CD4-positive, alpha-beta memory T cell (primary cell): Measurements from ENCODE around the gene MYO1B. TPM values are rescaled to one million over a fixed set of nuclear protein-coding genes. Genes with fewer than 3 reads are reported as not detected.

ENCODE experiments used
- CTCF ChIA-PET: fragments of 350-600 bp; sonication (Branson Sonifier 250); formaldehyde crosslinking; loops from one replicate; lab custom pipeline; 2021; ENCODE audit warnings: inconsistent platforms; ENCODE audit not compliant: partially characterized antibody; lab: Charles Lee
- POLR2A ChIA-PET: fragments of 350-600 bp; sonication (Branson Sonifier 250); formaldehyde crosslinking; loops from one replicate; lab custom pipeline; 2021; ENCODE audit not compliant: partially characterized antibody; lab: Charles Lee
- DNase-seq, 5 donors: peaks; one replicate each; pipeline versions ENCODE4 v3.0.0 to v3.0.0-alpha.2; 2020 to 2022; ENCODE audit warnings: mixed read lengths in 1 of 5
- H3K27ac ChIP-seq: one replicate; pipeline ENCODE4 v1.7.0; 2013; ENCODE audit warnings: low read depth, low read length
- H3K27me3 ChIP-seq: 2 replicates; pipeline ENCODE4 v1.7.0; 2013; ENCODE audit warnings: mild to moderate bottlenecking, low read length, moderate library complexity; ENCODE audit not compliant: insufficient read depth
- H3K36me3 ChIP-seq: 2 replicates; pipeline ENCODE4 v1.7.0; 2013; ENCODE audit warnings: mild to moderate bottlenecking, low read length, moderate library complexity; ENCODE audit not compliant: insufficient read depth
- H3K4me1 ChIP-seq: 2 replicates; pipeline ENCODE4 v1.7.0; 2013; ENCODE audit warnings: mild to moderate bottlenecking, low read length, moderate library complexity; ENCODE audit not compliant: insufficient read depth
- H3K4me3 ChIP-seq, 2 donors: one replicate each; pipeline ENCODE4 v1.7.0; 2013; ENCODE audit warnings: low read length in 2 of 2, mild to moderate bottlenecking in 1 of 2
- H3K9me3 ChIP-seq, 2 donors: one replicate each; pipeline ENCODE4 v1.7.0; 2013; ENCODE audit warnings: low read length in 2 of 2, control low read depth in 1 of 2; ENCODE audit not compliant: control insufficient read depth in 1 of 2
- H3K27ac Mint-ChIP-seq, 7 donors: one replicate each; pipeline ENCODE4 v1.8.0; 2020 to 2021; ENCODE audit warnings: mixed read lengths in 7 of 7, mild to moderate bottlenecking in 6 of 7, inconsistent platforms in 3 of 7, moderate library complexity in 3 of 7
- H3K27me3 Mint-ChIP-seq, 2 donors: one replicate each; pipeline ENCODE4 v1.8.0; 2020 to 2021; ENCODE audit warnings: mixed read lengths in 2 of 2
- H3K36me3 Mint-ChIP-seq, 2 donors: one replicate each; pipeline ENCODE4 v1.8.0; 2020 to 2021; ENCODE audit warnings: mixed read lengths in 2 of 2, inconsistent platforms in 1 of 2, mild to moderate bottlenecking in 1 of 2
- H3K4me1 Mint-ChIP-seq, 4 donors: one replicate each; pipeline ENCODE4 v1.8.0; 2020 to 2021; ENCODE audit warnings: mixed read lengths in 4 of 4, mild to moderate bottlenecking in 1 of 4
- H3K4me3 Mint-ChIP-seq, 8 donors: one replicate each; pipeline ENCODE4 v1.8.0; 2020 to 2021; ENCODE audit warnings: mixed read lengths in 8 of 8, mild to moderate bottlenecking in 7 of 8, moderate library complexity in 6 of 8, inconsistent platforms in 3 of 8
- H3K9me3 Mint-ChIP-seq, 8 donors: one replicate each; pipeline ENCODE4 v1.8.0; 2020 to 2021; ENCODE audit warnings: mixed read lengths in 8 of 8, mild to moderate bottlenecking in 5 of 8, inconsistent platforms in 3 of 8, moderate library complexity in 1 of 8
- intact Hi-C: fragments of 100-400 bp; cut with micrococcal nuclease; formaldehyde crosslinking; loops from one replicate; pipeline ENCODE4 v1.15.1; 2023
- polyA plus RNA-seq, 2 donors: library from polyadenylated mRNA; unstranded; fragments of 300-500 nt; fragmentation: Illumina TruSeq; gene quantifications; one replicate each; pipeline ENCODE4 v1.2.3, GENCODE V29; 2021
- total RNA-seq, 2 experiments: library from RNA; stranded (reverse); gene quantifications; one replicate each; pipeline ENCODE4 v1.2.3, GENCODE V29; 2021

Gene MYO1B
- total and polyA plus RNA-seq, 4 experiments from 2014 or later, result 0.12 to 0.38 (median 0.17) TPM

- ChIA-PET CTCF (no interaction called here), POLR2A (no interaction called here)
- H3K4me3 Mint-ChIP-seq, result no peak overlapping the region
- H3K36me3 Mint-ChIP-seq, result no peaks in the 10 kb centered on the region
- DNase-seq, result no peak
- no peaks in the 10 kb centered on the region for H3K36me3 ChIP-seq
- no peak overlapping the region for H3K27ac Mint-ChIP-seq
- no peak overlapping the region for H3K4me3 ChIP-seq
- H3K9me3 Mint-ChIP-seq, result no peaks in the 10 kb centered on the region
- H3K9me3 ChIP-seq, result no peaks in the 10 kb centered on the region
- no peaks in the 10 kb centered on the region for H3K4me1 ChIP-seq
- no peaks in the 10 kb centered on the region for H3K4me1 Mint-ChIP-seq
- H3K27me3 Mint-ChIP-seq, result peaks cover 4 to 7% of the 10 kb centered on the region in 2 donors
- no peak overlapping the region for H3K27ac ChIP-seq
- intact Hi-C loops, result no loop called here
- H3K27me3 ChIP-seq, result no peaks in the 10 kb centered on the region
These were observed 194.3 kb downstream of the MYO1B start for GRCh38 chr2:191439481-191439880.

GRCh38 chr2:191441496-191442214 lies 196.5 kb downstream of the MYO1B start:
- H3K27ac Mint-ChIP-seq, result no peak overlapping the region
- no peaks in the 10 kb centered on the region for H3K36me3 ChIP-seq
- no peak overlapping the region for H3K4me3 Mint-ChIP-seq
- H3K9me3 ChIP-seq, result no peaks in the 10 kb centered on the region
- H3K4me3 ChIP-seq, result no peak overlapping the region
- DNase-seq, result no peak
- peaks cover 4 to 7% of the 10 kb centered on the region in 2 donors for H3K27me3 Mint-ChIP-seq
- intact Hi-C loops, result no loop called here
- H3K9me3 Mint-ChIP-seq, result no peaks in the 10 kb centered on the region
- CTCF ChIA-PET, result no interaction called here
- H3K4me1 Mint-ChIP-seq, result no peaks in the 10 kb centered on the region
- no peaks in the 10 kb centered on the region for H3K27me3 ChIP-seq
- H3K27ac ChIP-seq, result no peak overlapping the region
- H3K36me3 Mint-ChIP-seq, result no peaks in the 10 kb centered on the region
- no peaks in the 10 kb centered on the region for H3K4me1 ChIP-seq
- POLR2A ChIA-PET, result no interaction called here

GRCh38 chr2:191443446-191443845 lies 198.2 kb downstream of the MYO1B start:
- POLR2A ChIA-PET, result no interaction called here
- Mint-ChIP-seq H3K36me3 (no peaks in the 10 kb centered on the region), H3K4me3 (no peak overlapping the region), H3K9me3 (no peaks in the 10 kb centered on the region), H3K27me3 (peaks cover 4 to 10% of the 10 kb centered on the region in 2 donors), H3K4me1 (no peaks in the 10 kb centered on the region), H3K27ac (no peak overlapping the region)
- no peaks in the 10 kb centered on the region for H3K9me3 ChIP-seq
- CTCF ChIA-PET, result interaction anchor here (1.6 kb wide), 1 partner anchor 10 kb away, joined by 5 read pairs; no protein-coding TSS in a partner anchor
- no peaks in the 10 kb centered on the region for H3K27me3 ChIP-seq
- no peaks in the 10 kb centered on the region for H3K4me1 ChIP-seq
- no peak for DNase-seq
- H3K4me3 ChIP-seq, result no peak overlapping the region
- no peak overlapping the region for H3K27ac ChIP-seq
- intact Hi-C loops, result no loop called here
- no peaks in the 10 kb centered on the region for H3K36me3 ChIP-seq

- Mint-ChIP-seq H3K4me1 (no peaks in the 10 kb centered on the region), H3K9me3 (peaks cover 0 to 3% (median 0%) of the 10 kb centered on the region in 8 donors), H3K4me3 (no peak overlapping the region), H3K27ac (no peak overlapping the region), H3K27me3 (peaks cover 4 to 7% of the 10 kb centered on the region in 2 donors), H3K36me3 (no peaks in the 10 kb centered on the region)
- no peaks in the 10 kb centered on the region for H3K9me3 ChIP-seq
- H3K36me3 ChIP-seq, result no peaks in the 10 kb centered on the region
- H3K4me1 ChIP-seq, result no peaks in the 10 kb centered on the region
- CTCF ChIA-PET, result no interaction called here
- no peak overlapping the region for H3K27ac ChIP-seq
- no peak overlapping the region for H3K4me3 ChIP-seq
- no peak for DNase-seq
- intact Hi-C loops, result no loop called here
- POLR2A ChIA-PET, result no interaction called here
- H3K27me3 ChIP-seq, result no peaks in the 10 kb centered on the region
These were observed 201.7 kb downstream of the MYO1B start for GRCh38 chr2:191446910-191447309.

GRCh38 chr2:191451116-191451515 lies 205.9 kb downstream of the MYO1B start:
- POLR2A ChIA-PET, result no interaction called here
- Mint-ChIP-seq H3K27me3 (peaks cover 4 to 9% of the 10 kb centered on the region in 2 donors), H3K4me1 (no peaks in the 10 kb centered on the region), H3K4me3 (no peak overlapping the region), H3K9me3 (peaks cover 0 to 3% (median 0%) of the 10 kb centered on the region in 8 donors), H3K36me3 (no peaks in the 10 kb centered on the region), H3K27ac (no peak overlapping the region)
- Histone ChIP-seq H3K27me3 (no peaks in the 10 kb centered on the region), H3K4me1 (no peaks in the 10 kb centered on the region), H3K27ac (no peak overlapping the region), H3K36me3 (no peaks in the 10 kb centered on the region), H3K9me3 (no peaks in the 10 kb centered on the region), H3K4me3 (no peak overlapping the region)
- CTCF ChIA-PET, result no interaction called here
- DNase-seq, result no peak
- intact Hi-C loops, result no loop called here

GRCh38 chr2:191452065-191452464 lies 206.9 kb downstream of the MYO1B start:
- intact Hi-C loops, result no loop called here
- Histone ChIP-seq H3K9me3 (no peaks in the 10 kb centered on the region), H3K36me3 (no peaks in the 10 kb centered on the region), H3K4me1 (no peaks in the 10 kb centered on the region), H3K27me3 (no peaks in the 10 kb centered on the region), H3K27ac (no peak overlapping the region), H3K4me3 (no peak overlapping the region)
- ChIA-PET CTCF (no interaction called here), POLR2A (no interaction called here)
- Mint-ChIP-seq H3K4me1 (no peaks in the 10 kb centered on the region), H3K9me3 (peaks cover 0 to 3% (median 0%) of the 10 kb centered on the region in 8 donors), H3K4me3 (no peak overlapping the region), H3K27ac (no peak overlapping the region), H3K36me3 (no peaks in the 10 kb centered on the region), H3K27me3 (peaks cover 4 to 9% of the 10 kb centered on the region in 2 donors)
- DNase-seq, result no peak

GRCh38 chr2:191453761-191454160 lies 208.6 kb downstream of the MYO1B start:
- intact Hi-C loops, result no loop called here
- Mint-ChIP-seq H3K4me1 (no peaks in the 10 kb centered on the region), H3K27ac (no peak overlapping the region), H3K4me3 (no peak overlapping the region), H3K9me3 (peaks cover 0 to 6% (median under 1%) of the 10 kb centered on the region in 8 donors), H3K36me3 (no peaks in the 10 kb centered on the region), H3K27me3 (peaks cover 4 to 6% of the 10 kb centered on the region in 2 donors)
- POLR2A ChIA-PET, result no interaction called here
- H3K27ac ChIP-seq, result no peak overlapping the region
- DNase-seq, result no peak
- H3K27me3 ChIP-seq, result no peaks in the 10 kb centered on the region
- H3K4me1 ChIP-seq, result no peaks in the 10 kb centered on the region
- no peaks in the 10 kb centered on the region for H3K9me3 ChIP-seq
- H3K4me3 ChIP-seq, result no peak overlapping the region
- H3K36me3 ChIP-seq, result no peaks in the 10 kb centered on the region
- CTCF ChIA-PET, result interaction anchor here (1.2 kb wide), 1 partner anchor 10 kb away, joined by 5 read pairs; no protein-coding TSS in a partner anchor
